ENCODE data around the gene MYADML2. TPM values are rescaled to one million over a fixed set of nuclear protein-coding genes. Genes with fewer than 3 reads are reported as not detected.

Gene MYADML2
- total RNA-seq, 3 donors from 2014 or later, result 0.13 TPM; not detected in 2

DNA sequence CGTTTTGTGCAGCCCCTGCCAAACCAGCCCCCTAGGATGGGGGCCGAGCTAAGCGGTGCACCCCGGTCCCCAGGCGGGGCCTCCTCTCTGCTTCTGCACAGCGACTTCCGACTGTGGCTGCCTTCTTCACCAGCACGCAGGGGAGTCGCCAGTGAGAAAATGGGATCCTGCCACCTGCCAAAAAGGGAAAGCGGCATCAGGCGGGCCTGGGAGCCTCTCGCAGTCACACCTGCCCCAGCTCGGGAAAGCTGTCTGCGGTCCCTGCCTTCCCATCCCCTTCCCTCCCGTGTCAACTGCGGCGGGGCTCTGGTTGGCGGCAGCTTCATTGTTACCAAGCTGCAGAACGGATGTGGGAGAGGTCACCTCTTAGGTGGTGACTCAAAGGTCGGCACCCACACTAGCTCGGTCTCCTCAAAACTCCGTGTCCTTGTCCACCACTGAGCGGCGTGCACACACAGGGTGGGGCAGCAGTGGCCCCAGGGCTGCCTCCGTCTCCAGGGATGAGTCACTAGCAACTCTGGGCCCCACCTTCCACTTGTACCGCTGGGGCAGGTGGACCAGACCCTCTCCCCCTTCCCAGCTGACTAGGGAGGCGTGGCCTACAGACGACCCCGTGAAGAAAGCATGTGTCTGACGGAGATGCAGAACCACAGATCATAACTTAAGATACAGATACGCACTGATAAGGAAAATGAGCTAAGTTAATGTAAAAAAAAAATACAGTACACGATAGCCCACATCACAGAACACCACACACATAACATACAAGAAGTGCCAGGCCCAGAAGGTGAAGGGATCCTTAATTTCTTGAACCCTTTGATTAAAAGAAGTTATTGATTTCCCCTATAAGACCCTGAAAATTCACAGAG, 34.4 kb downstream of the MYADML2 start:
- Histone ChIP-seq H3K36me3 (ENCODE audit: low read depth) (peaks cover 9% of the 10 kb centered on the region), H3K9me3 (no peaks in the 10 kb centered on the region), H3K4me3 (no peak overlapping the region), H3K4me1 (ENCODE audit: low read depth) (peaks cover 22% of the 10 kb centered on the region)
- ATAC-seq, result no peak
- DNase-seq, result no peak
- intact Hi-C loops (cut with DNase I, micrococcal nuclease), result no loop called here
- TF ChIP-seq CTCF (IDR thresholded peaks at IDR 0.05), result no peak

GRCh38 chr17:81911969-81912368, 35.1 kb downstream of the MYADML2 start:
- DNase-seq (no peak), ATAC-seq (no peak)
- intact Hi-C loops (cut with DNase I, micrococcal nuclease), result no loop called here
- Histone ChIP-seq H3K9me3 (no peaks in the 10 kb centered on the region), H3K36me3 (ENCODE audit: low read depth) (peaks cover 9% of the 10 kb centered on the region), H3K4me3 (no peak overlapping the region), H3K4me1 (ENCODE audit: low read depth) (peaks cover 22% of the 10 kb centered on the region)
- TF ChIP-seq CTCF (IDR thresholded peaks at IDR 0.05), result no peak

GRCh38 chr17:81911277-81911961, 35.6 kb downstream of the MYADML2 start, which contains the start of gene PCYT2:
Gene PCYT2 (minus strand): TSS chr17:81911399. CDS start chr17:81911355, 44 bp downstream.
- intact Hi-C loops (cut with DNase I, micrococcal nuclease), result no loop called here
- ATAC-seq, result peak; percentile 94
- peak; percentile 94 to 96 (median 96) for DNase-seq
- TF ChIP-seq CTCF (IDR thresholded peaks at IDR 0.05), result no peak
- Histone ChIP-seq H3K4me1 (ENCODE audit: low read depth) (peaks cover 17% of the 10 kb centered on the region), H3K9me3 (no peaks in the 10 kb centered on the region), H3K4me3 (peak within 1 kb of the TSS; percentile 70), H3K36me3 (ENCODE audit: low read depth) (peaks cover 9% of the 10 kb centered on the region)

- ATAC-seq, result peak; percentile 18
- TF ChIP-seq CTCF (IDR thresholded peaks at IDR 0.05), result no peak
- intact Hi-C loops (cut with DNase I, micrococcal nuclease), result no loop called here
- no peaks in the 10 kb centered on the region for H3K9me3 ChIP-seq
- H3K4me1 ChIP-seq (ENCODE audit: low read depth), result peaks cover 12% of the 10 kb centered on the region
- H3K36me3 ChIP-seq (ENCODE audit: low read depth), result peaks cover 9% of the 10 kb centered on the region
- H3K4me3 ChIP-seq, result peak overlapping the region; percentile 70
- DNase-seq, result no peak
Measured at GRCh38 chr17:81910840-81911276, 36.2 kb downstream of the MYADML2 start.

GRCh38 chr17:81909966-81910839, 36.8 kb downstream of the MYADML2 start:
- DNase-seq (peak in 2 of 3 donors; percentile 52 to 66), ATAC-seq (peak; percentile 55)
- intact Hi-C loops (cut with DNase I, micrococcal nuclease), result no loop called here
- Histone ChIP-seq H3K4me3 (peak overlapping the region; percentile 70), H3K36me3 (ENCODE audit: low read depth) (peaks cover 9% of the 10 kb centered on the region), H3K4me1 (ENCODE audit: low read depth) (peaks cover 12% of the 10 kb centered on the region), H3K9me3 (no peaks in the 10 kb centered on the region)
- TF ChIP-seq CTCF (IDR thresholded peaks at IDR 0.05), result no peak

Data from mucosa of descending colon (tissue), 3 donors.